Activated naive CD4-positive, alpha-beta T cell treated with anti-CD3 and anti-CD28 coated beads for 36 hours (primary cell): ENCODE results near the gene VGLL4. TPM values are rescaled to one million over a fixed set of nuclear protein-coding genes. Genes with fewer than 3 reads are reported as not detected.

Experiments used
- CTCF ChIA-PET: fragments of 350-600 bp; sonication (Branson Sonifier 250); formaldehyde crosslinking; loops from one replicate; lab custom pipeline; 2021; ENCODE audit warnings: antibody characterized with exemption; lab: Charles Lee
- DNase-seq: peaks from one replicate; pipeline ENCODE4 v3.0.0-alpha.2; 2020
- H3K27ac Mint-ChIP-seq: one replicate; pipeline ENCODE4 v1.8.0; 2021; ENCODE audit warnings: mild to moderate bottlenecking, mixed read lengths
- H3K27me3 Mint-ChIP-seq: one replicate; pipeline ENCODE4 v1.8.0; 2021; ENCODE audit warnings: low read depth, mixed read lengths
- H3K36me3 Mint-ChIP-seq: one replicate; pipeline ENCODE4 v1.8.0; 2021; ENCODE audit warnings: low read depth, mixed read lengths
- H3K4me1 Mint-ChIP-seq: one replicate; pipeline ENCODE4 v1.8.0; 2021; ENCODE audit warnings: low read depth, mixed read lengths
- H3K4me3 Mint-ChIP-seq: one replicate; pipeline ENCODE4 v1.8.0; 2021; ENCODE audit warnings: mild to moderate bottlenecking, moderate library complexity, mixed read lengths
- H3K9me3 Mint-ChIP-seq: one replicate; pipeline ENCODE4 v1.8.0; 2021; ENCODE audit warnings: mixed read lengths
- intact Hi-C: fragments of 100-400 bp; cut with micrococcal nuclease; formaldehyde crosslinking; loops from one replicate; pipeline ENCODE4 v1.15.1; 2023
- total RNA-seq, 2 experiments: library from RNA; stranded (reverse); gene quantifications; one replicate each; pipeline ENCODE4 v1.2.3, GENCODE V29; 2021

Gene VGLL4
- total RNA-seq, 2 experiments from 2014 or later = 6.3 to 7.7 TPM

- Mint-ChIP-seq H3K9me3 (no peaks in the 10 kb centered on the region), H3K4me3 (no peak overlapping the region), H3K4me1 (peaks cover under 1% of the 10 kb centered on the region), H3K36me3 (no peaks in the 10 kb centered on the region), H3K27ac (no peak overlapping the region), H3K27me3 (no peaks in the 10 kb centered on the region)
- no peak for DNase-seq
- intact Hi-C loops = loop anchor here (5.0 to 10.0 kb wide), 3 partner anchors 313 to 706 kb away; partner anchors contain the start of gene HRH1
- CTCF ChIA-PET = interaction anchor here (0.6 to 3.0 kb wide), 10 partner anchors 9 to 506 kb away, joined by 3 to 21 read pairs (median 4); no protein-coding TSS in a partner anchor
Measured at GRCh38 chr3:11650391-11650790, 6.7 kb upstream of the VGLL4 start.

GRCh38 chr3:11648735-11649134 lies 5.0 kb upstream of the VGLL4 start:
- H3K27ac Mint-ChIP-seq = no peak overlapping the region
- CTCF ChIA-PET = interaction anchor here (1.2 kb wide), 2 partner anchors 23 to 272 kb away, joined by 3 to 4 read pairs; no protein-coding TSS in a partner anchor
- no peaks in the 10 kb centered on the region for H3K27me3 Mint-ChIP-seq
- DNase-seq = no peak
- H3K9me3 Mint-ChIP-seq = no peaks in the 10 kb centered on the region
- H3K4me3 Mint-ChIP-seq = no peak overlapping the region
- H3K4me1 Mint-ChIP-seq = peaks cover 2% of the 10 kb centered on the region
- no peaks in the 10 kb centered on the region for H3K36me3 Mint-ChIP-seq
- intact Hi-C loops = loop anchor here (10.0 kb wide), 1 partner anchor 1776 kb away; the partner anchor contains the start of gene NUP210

- Mint-ChIP-seq H3K27ac (peak overlapping the region; percentile 89), H3K9me3 (no peaks in the 10 kb centered on the region), H3K4me3 (peak overlapping the region; percentile 98), H3K4me1 (peaks cover 38% of the 10 kb centered on the region), H3K36me3 (no peaks in the 10 kb centered on the region), H3K27me3 (no peaks in the 10 kb centered on the region)
- intact Hi-C loops = loop anchor here (2.0 to 10.0 kb wide), 4 partner anchors 61 to 1782 kb away; partner anchors contain the start of gene NUP210
- CTCF ChIA-PET = interaction anchor here (1.0 to 1.6 kb wide), 4 partner anchors 11 to 37 kb away, joined by 4 to 7 read pairs (median 5); no protein-coding TSS in a partner anchor
- DNase-seq = no peak
Measured at GRCh38 chr3:11643201-11643603, 513 bp downstream of the VGLL4 start.

- CTCF ChIA-PET = interaction anchor here (1.0 to 1.6 kb wide), 3 partner anchors 18 to 36 kb away, joined by 5 to 7 read pairs (median 5); no protein-coding TSS in a partner anchor
- H3K4me1 Mint-ChIP-seq = peaks cover 43% of the 10 kb centered on the region
- H3K36me3 Mint-ChIP-seq = no peaks in the 10 kb centered on the region
- DNase-seq = peak; percentile 65
- peak overlapping the region; percentile 89 for H3K27ac Mint-ChIP-seq
- no peaks in the 10 kb centered on the region for H3K9me3 Mint-ChIP-seq
- peak overlapping the region; percentile 98 for H3K4me3 Mint-ChIP-seq
- H3K27me3 Mint-ChIP-seq = no peaks in the 10 kb centered on the region
- intact Hi-C loops = loop anchor here (1.0 to 10.0 kb wide), 5 partner anchors 16 to 1782 kb away; partner anchors contain the start of gene NUP210
Measured at GRCh38 chr3:11642431-11643191, 1.1 kb downstream of the VGLL4 start.

GRCh38 chr3:11641683-11642430 lies 1.9 kb downstream of the VGLL4 start:
- peaks cover 47% of the 10 kb centered on the region for H3K4me1 Mint-ChIP-seq
- peak overlapping the region; percentile 89 for H3K27ac Mint-ChIP-seq
- CTCF ChIA-PET = interaction anchor here (0.9 kb wide), 1 partner anchor 14 kb away, joined by 4 read pairs; no protein-coding TSS in a partner anchor
- H3K27me3 Mint-ChIP-seq = no peaks in the 10 kb centered on the region
- H3K4me3 Mint-ChIP-seq = peak overlapping the region; percentile 98
- H3K9me3 Mint-ChIP-seq = no peaks in the 10 kb centered on the region
- no peaks in the 10 kb centered on the region for H3K36me3 Mint-ChIP-seq
- DNase-seq = no peak
- intact Hi-C loops = loop anchor here (1.0 to 10.0 kb wide), 5 partner anchors 16 to 1783 kb away; partner anchors contain the start of gene NUP210

GRCh38 chr3:11641316-11641682 lies 2.4 kb downstream of the VGLL4 start:
- H3K27ac Mint-ChIP-seq = peak overlapping the region; percentile 89
- H3K27me3 Mint-ChIP-seq = no peaks in the 10 kb centered on the region
- peaks cover 53% of the 10 kb centered on the region for H3K4me1 Mint-ChIP-seq
- CTCF ChIA-PET = interaction anchor here (0.6 to 0.9 kb wide), 3 partner anchors 9 to 61 kb away, joined by 3 to 4 read pairs (median 3); no protein-coding TSS in a partner anchor
- DNase-seq = no peak
- H3K4me3 Mint-ChIP-seq = peak overlapping the region; percentile 98
- no peaks in the 10 kb centered on the region for H3K36me3 Mint-ChIP-seq
- no peaks in the 10 kb centered on the region for H3K9me3 Mint-ChIP-seq
- intact Hi-C loops = loop anchor here (5.0 to 10.0 kb wide), 3 partner anchors 59 to 1784 kb away; partner anchors contain the start of gene NUP210

- Mint-ChIP-seq H3K9me3 (no peaks in the 10 kb centered on the region), H3K27me3 (no peaks in the 10 kb centered on the region), H3K4me3 (peak overlapping the region; percentile 22), H3K4me1 (peaks cover 63% of the 10 kb centered on the region), H3K36me3 (no peaks in the 10 kb centered on the region), H3K27ac (no peak overlapping the region)
- intact Hi-C loops = loop anchor here (5.0 to 10.0 kb wide), 3 partner anchors 58 to 1785 kb away; partner anchors contain the start of gene NUP210
- DNase-seq = no peak
- CTCF ChIA-PET = interaction anchor here (0.7 to 1.1 kb wide), 2 partner anchors 9 to 137 kb away, joined by 3 to 8 read pairs; no protein-coding TSS in a partner anchor
Measured at GRCh38 chr3:11640009-11640673, 3.6 kb downstream of the VGLL4 start.

GRCh38 chr3:11638495-11639358 lies 5.0 kb downstream of the VGLL4 start:
- H3K27ac Mint-ChIP-seq = no peak overlapping the region
- no peaks in the 10 kb centered on the region for H3K9me3 Mint-ChIP-seq
- no peaks in the 10 kb centered on the region for H3K27me3 Mint-ChIP-seq
- no peak for DNase-seq
- no peak overlapping the region for H3K4me3 Mint-ChIP-seq
- intact Hi-C loops = no loop called here
- CTCF ChIA-PET = interaction anchor here (0.8 kb wide), 1 partner anchor 11 kb away, joined by 3 read pairs; no protein-coding TSS in a partner anchor
- no peaks in the 10 kb centered on the region for H3K36me3 Mint-ChIP-seq
- peaks cover 73% of the 10 kb centered on the region for H3K4me1 Mint-ChIP-seq

GRCh38 chr3:11637901-11638458 lies 5.7 kb downstream of the VGLL4 start:
- DNase-seq = no peak
- no peaks in the 10 kb centered on the region for H3K36me3 Mint-ChIP-seq
- H3K9me3 Mint-ChIP-seq = no peaks in the 10 kb centered on the region
- H3K27me3 Mint-ChIP-seq = no peaks in the 10 kb centered on the region
- no peak overlapping the region for H3K4me3 Mint-ChIP-seq
- CTCF ChIA-PET = no interaction called here
- peaks cover 79% of the 10 kb centered on the region for H3K4me1 Mint-ChIP-seq
- no peak overlapping the region for H3K27ac Mint-ChIP-seq
- intact Hi-C loops = no loop called here

- intact Hi-C loops = no loop called here
- CTCF ChIA-PET = no interaction called here
- Mint-ChIP-seq H3K36me3 (no peaks in the 10 kb centered on the region), H3K27ac (no peak overlapping the region), H3K4me3 (no peak overlapping the region), H3K4me1 (peaks cover 88% of the 10 kb centered on the region), H3K9me3 (no peaks in the 10 kb centered on the region), H3K27me3 (no peaks in the 10 kb centered on the region)
- no peak for DNase-seq
Measured at GRCh38 chr3:11636394-11636770, 7.3 kb downstream of the VGLL4 start.
